CD4-positive, alpha-beta T cell treated with Interleukin-10 for 1 hour (primary cell): ENCODE measurements around the gene KLHL8.
"Not testable (repeated sequence)": the region's sequence is repeated elsewhere in the genome, so short reads cannot be mapped to it uniquely, and the experiment has no call there.

Experiments used
- DNase-seq: peaks from one replicate; pipeline ENCODE4 v3.0.0-alpha.2; 2020

KLHL8 gene

DNA sequence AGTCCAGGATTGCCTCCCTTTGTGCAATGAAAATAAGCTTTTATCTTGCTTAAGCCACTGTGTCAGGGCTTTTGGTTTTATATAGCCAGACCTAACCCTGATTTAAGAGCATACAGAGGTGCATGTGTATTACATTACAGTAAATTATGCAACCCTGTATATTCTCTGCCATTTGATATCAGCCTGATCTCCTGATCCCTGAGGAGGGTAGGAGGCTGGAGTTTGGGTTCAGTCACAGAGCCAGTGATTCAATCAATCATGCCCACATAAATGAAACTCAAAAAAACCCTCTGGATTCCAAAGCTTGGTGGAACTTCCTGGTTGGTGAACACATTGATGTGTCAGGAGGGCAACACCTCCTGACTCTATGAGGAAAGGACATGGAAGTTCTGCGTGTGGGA, 7.3 kb upstream of the KLHL8 start:
- no peak for DNase-seq

DNA sequence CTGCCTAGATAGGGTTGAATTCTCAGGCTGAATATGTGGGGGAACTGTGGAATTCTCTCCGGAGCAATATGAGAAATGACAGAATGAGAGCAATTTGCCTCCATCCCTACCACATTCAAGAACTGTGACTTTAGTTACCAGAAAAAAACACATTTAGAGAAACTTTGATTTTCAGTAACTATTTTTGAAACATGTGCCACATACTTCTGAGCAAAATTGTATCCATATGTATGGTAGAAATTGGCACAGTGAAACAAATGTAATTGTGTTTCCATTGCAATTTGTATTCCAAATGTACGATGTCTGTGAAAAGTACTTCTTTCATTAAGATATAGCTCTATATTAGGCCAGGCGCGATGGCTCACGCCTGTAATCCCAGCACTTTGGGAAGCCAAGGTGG, 5.5 kb upstream of the KLHL8 start:
- DNase-seq: no peak

DNA sequence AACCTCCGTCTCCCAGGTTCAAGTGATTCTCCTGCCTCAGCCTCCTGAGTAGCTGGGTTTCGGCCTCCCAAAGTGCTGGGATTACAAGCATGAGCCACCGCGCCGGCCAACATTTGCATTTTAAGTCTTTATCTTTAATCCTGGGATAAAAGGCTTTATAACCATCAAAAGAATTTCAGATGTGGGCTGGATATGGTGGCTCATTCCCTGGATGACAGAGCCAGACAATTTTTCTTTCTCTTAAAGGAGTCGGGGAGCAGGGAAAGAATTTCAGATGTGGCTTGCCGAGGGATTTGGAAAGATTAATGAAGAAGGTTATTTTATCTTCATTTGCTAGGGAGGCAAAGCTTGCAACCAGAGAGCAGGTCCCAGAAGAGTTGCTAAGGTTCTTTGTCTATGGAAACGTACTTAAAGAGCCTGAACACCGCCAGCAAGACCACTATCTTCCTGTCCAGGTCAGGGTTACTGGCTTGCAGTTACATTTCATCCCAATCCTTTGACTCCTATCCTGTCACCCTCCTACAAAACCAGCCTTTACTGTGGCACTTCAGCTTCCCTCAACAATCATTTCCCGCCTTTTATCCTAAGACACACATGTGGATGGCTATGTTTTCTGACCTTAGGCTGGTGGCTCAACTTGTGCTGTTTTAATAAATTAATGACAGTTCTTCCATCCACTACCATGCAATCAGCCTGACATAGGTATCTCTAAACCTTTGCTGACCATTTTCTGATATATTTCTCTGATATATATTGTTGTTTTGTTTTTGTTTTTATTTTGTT, 3.9 kb upstream of the KLHL8 start:
- no peak for DNase-seq

DNA sequence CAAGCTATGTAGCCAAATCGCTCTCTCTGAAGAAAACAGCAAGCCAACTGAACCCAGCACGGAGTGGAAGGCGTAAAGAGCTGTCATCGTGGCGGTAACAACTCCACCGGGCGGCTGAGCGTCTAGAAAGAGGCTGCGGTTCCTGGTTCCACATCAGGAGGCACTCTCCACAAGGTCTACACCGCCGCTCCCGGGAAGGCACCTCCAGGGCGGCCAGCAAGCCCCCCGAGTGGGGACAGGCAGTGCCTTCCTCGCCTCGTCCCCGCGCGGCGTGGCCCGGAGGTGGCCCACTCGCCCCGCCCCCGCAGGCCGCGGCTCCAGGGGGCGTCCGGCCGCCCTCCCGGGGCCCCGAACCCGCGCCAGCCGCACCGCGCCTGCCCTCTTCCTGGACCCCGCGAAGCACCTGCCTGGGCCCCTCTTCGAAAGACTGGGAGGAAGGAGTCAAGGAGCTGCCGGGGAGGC, 755 bp downstream of the KLHL8 start:
- DNase-seq: peak; percentile 54

DNA sequence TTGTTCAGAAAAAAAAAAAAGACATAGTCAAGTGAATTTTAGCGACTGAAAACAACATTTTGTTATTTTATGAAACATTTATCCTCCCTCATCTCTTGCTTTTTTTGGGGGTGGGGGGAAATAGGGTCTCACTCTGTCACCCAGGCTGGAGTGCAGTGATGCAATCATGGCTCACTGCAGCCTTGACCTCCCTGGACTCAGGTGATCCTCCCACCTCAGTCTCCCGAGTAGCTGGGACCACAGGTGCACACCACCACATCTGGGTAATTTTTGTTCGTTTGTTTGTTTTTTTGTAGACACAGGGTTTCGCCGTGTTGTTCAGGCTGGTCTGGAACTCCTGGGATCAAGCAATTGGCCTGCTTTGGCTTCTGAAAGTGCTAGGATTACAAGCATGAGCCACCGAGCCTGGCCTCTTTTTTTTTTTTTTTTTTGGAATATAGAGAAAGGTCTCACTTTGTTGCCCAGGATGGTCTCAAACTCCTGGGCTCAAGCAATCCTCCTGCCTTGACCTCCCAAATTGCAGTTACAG, 3.1 kb downstream of the KLHL8 start:
- DNase-seq: not testable (repeated sequence)

DNA sequence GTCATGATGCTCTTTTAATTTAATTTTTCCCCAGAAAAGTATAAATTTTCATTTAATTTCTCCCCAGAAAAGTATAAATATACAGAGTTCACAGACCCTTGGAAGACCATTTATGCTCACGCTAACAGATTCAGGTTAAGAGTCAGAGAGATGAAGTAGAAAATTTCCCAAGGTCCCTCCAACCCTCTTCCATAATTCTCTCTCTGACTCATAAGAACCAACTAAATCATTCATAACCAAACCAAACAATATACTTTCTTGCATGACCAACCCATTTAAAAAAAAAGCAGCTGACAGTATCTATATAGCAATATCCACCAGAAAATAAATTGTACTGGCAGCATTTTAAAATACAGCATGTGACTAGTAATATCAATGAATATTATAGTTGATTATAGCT, 3.9 kb downstream of the KLHL8 start:
- no peak for DNase-seq

DNA sequence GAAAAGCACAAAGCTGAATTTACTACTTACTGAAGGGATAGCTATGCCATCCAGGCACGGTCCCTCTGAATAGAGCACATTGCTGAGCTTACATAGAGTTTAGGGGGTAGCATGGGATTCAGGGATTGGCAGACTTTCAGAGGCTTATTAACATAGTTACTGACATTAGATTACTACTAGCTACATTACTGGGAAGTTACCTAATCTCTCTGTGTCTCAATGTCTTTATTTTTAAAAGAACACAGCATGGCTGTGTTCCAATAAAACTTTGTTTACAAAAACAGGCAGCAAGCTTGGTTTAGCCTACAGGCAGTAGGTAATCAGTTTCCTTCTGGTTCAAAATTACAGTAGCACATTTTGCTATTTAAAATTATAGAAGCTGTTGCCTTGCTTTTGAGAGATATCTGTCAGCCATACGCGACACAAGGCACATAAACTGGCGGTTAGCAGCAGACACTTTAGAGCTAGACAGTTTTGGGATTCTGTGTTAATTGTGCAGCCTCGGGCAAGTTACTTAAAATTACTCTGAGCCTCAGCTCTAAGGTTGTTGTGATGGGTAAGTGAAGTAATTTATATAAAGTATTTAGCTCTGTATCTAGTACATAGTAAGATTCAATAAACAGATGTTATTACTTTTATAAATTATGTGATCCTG, 6.9 kb downstream of the KLHL8 start:
- no peak for DNase-seq

DNA sequence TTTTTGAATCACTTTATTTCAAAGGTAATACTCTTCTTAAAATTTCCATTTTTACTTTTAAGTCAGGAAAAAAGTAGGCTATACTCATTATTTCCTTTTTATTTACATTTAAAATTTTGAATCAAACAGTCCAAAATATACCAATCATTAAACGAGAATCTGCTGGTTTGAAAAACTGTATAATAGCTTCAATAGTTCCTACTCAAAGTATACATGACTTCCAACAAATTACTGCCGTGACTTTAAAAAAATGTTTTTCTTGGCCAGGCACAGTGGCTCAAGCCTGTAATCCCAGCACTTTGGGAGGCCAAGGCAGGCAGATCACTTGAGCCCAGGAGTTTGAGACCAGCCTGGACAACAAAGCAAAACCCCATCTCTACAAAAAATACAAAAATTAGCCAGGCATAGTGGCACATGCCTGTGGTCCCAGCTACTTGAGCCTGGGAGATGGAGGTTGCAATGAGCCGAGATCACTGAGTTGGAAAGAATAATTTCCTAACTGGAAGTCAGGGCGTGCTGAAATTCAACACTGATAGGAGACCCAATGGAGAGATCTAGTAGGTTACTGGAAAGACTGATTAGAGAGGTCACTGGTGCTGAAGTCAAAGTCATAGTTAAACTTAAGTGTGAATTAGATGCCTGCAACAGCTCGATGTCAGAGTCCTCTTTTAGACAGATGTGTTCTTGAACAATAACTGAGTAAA, 9.0 kb downstream of the KLHL8 start:
- no peak for DNase-seq

DNA sequence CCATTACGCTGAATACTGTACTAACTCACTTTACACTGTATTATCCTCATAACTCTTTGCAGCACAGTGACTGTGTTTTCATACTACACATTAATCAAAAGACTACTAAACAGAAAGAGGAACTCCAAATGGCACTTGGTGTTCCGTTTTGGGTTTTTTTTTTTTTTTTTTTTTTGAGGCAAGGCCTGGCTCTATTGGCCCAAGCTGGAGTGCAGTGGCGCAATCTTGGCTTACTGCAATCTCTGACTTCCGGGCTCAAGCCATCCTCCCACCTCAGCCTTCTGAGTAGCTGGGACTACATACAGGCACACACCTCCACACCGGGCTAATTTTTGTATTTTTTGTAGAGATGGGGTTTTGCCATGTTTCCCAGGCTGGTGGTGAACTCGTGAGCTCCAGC, 10.7 kb downstream of the KLHL8 start:
- DNase-seq: peak; percentile 16

DNA sequence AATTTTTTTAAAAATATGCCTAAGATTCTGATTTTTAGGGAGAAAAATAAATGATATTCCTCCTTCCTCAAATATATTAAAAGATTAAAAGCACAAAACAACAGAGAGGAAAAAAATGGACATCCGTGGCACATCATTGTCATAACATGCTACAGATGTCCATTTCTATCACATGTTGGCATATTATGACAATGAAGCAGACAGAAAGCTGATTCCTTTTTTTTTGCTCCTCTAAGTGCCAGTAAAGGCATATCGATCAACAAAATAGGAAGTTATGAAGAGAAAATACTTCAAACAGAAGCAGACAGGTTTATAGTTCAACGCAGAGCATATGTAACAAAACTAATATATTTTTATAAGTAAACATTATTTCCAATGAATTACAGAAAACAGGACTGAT, 11.2 kb downstream of the KLHL8 start:
- DNase-seq: no peak

DNA sequence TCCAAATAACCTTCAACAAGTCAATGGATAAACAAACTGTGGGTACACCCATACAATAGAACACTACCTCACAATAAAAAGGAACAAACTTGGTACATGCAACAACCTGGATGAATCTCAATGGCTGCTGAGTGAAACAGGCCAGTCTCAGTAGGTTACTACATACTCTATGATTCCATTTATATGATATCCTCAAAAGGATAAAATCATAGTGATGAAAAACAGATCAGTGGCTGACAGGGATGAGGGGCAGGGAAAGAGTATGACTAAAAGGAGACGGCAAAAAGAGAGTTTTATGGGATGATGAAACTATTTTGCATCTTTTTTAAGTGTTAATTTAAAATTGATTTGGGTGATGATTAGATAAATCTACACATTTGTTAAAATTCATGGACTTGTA, 15.9 kb downstream of the KLHL8 start:
- DNase-seq: no peak

DNA sequence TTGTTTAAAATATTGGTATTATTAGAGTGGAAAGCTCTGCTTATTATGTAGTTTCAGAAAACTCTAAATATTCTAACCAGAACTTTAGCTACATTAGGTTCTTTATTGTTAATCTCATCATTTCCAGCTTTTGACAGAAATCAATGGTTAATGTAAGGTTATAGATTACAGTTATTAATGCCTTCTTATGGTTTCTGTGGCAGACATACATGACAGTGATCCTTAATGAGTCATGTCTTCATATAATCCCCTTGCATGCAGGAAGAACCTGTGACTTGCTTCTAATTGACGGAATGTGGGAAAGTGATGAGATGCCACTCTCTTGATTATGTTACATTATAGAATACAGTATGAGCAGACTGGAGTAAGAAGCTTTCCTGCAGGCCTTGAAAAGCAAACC, 23.5 kb downstream of the KLHL8 start:
- DNase-seq: no peak

DNA sequence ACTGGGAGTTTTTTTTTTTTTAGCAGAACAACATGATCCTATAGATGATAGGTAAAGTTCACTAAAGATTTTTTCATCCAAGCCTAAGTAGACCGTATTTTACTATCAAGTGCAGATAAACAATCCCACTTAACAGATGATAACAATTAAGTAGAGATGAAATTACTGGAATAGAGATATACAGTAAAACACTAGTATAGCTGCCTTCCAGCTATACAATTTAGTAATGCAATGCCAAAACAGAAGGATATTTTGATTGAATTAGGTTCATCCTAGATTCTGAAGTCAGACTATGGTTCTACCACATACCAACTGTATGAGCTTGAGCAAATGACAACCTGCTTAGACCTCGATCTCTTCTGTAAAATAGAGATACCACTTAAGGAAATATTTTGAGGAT, 24.3 kb downstream of the KLHL8 start:
- no peak for DNase-seq

DNA sequence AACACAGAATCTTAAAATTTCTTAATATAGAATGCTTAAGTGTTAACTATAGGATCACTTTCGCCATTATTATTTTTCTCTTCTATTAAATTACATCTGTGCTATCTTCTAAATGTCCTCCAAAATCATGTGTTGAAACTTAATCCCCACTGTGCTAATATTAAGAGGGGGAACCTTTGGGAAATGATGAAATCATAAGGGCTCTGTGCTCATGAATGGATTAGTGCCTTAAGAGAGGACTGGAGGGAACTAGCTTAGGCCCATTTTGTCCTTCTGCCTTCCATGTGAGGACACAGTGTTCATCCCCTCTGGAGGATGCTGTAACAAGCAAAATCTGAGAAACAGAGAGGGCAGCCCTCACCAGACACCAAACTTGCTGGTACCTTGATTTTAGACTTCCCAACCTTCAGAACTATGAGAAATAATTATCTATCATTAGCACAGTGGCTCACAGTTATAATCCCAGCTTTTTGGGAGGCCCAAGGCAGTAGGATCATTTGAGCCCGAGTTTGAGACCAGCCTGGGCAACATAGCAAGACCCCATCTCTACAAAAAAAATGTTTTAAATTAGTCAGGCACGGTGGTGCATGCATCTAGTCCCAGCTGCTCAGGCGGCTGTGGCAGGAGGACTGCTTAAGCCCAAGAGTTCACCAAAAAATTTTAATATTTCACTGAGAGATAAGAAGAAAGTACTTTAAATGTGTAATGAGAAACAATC, 26.3 kb downstream of the KLHL8 start:
- DNase-seq: no peak

DNA sequence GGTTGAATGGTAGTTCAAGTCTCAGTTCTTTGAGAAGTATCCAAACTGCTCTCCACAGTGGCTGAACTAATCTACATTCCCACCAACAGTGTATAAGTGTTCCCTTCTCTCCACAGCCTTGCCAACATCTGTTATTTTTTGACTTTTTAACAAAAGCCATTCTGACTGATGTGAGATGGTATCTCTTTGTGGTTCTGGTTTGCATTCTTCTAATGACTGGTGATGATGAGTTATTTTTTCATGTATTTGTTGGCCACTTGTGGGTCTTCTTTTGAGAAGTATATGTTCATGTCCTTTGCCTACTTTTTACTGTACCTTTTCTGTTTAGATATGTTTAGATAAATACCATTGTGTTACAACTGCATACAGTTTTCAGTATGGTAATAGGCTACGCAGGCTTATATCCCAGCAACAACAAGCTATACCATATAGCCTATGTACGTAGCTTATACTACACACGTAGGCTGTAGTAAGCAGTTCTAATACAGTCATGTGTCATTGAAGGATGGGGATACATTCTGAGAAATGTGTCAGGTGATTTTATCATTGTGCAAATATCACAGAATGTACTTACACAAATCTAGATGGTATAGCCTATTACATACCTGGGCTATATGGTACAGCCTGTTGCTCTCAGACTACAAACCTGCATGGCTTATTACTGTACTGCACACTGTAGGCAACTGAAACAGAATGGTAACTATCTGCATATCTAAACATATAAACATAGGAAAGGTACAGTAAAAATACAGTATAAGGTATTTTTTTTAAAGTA, 28.1 kb downstream of the KLHL8 start:
- DNase-seq: no peak

DNA sequence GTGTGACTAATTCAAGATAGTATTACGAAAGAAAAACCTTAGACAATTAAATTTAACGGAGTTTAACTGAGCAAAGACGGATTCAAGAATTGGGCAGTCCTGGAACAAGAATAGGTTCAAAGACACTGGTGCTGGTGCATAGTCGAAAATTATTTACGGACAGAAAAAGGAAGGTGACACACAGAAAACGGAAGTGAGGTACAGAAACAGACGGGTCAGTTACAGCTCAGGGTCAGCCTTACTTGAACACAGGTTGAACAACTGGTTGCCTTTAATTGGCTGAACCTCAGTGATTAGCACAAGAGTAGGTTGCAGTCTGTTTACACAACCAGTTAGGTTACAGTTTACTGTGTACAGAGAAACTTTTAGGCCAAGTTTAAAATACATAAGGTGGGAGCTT, 31.5 kb downstream of the KLHL8 start:
- DNase-seq: no peak

DNA sequence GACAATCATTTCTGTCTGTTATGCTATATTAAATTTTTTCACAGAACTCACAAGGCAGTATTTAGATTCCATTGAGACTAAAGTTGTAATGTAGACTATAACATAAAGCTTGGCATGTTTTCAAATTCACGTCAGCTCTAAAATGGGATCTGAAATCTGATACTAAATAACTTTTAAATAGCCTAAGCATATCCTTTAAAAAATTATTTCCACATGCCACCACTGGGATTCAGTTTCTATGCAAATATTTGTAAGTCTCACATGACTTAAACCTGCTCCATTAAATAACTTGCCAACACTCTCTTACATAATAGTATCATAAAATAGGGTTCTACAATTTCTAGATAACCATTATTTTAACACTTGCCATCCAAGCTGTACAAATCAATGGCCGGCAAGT, 32.4 kb downstream of the KLHL8 start:
- DNase-seq: no peak

DNA sequence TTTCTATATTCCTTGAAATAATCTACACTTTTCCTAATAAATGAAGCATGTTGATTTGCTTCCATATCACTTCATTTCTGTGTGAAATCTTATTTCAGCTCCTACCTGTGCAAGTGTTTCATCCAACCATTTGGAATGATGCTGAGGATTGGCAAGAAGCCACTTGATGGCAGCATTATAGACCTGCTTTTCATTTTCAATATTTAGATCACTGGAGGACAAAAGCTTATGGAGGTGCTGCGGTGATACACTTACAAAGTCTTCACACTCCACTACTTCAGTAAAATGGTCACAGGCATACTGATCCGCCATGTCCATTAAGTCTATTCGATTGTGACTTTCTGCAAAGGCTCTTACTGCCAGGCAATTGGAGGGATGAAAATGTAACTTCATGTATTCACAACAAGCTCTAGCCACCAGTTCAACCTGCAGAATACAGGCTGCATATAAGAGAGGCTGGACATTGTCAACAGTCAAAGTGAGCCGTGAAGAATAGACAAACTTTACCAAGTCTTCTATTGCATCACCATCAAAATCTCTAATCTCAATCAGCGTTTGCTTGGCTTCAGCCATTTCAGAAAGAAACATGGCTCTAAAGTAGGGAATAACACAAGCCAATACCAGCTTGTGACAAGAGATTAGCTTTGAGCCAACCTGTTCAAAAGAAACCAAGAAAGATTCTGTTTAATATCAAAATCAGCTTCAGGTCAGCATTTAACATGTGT, 35.1 kb downstream of the KLHL8 start:
- no peak for DNase-seq

DNA sequence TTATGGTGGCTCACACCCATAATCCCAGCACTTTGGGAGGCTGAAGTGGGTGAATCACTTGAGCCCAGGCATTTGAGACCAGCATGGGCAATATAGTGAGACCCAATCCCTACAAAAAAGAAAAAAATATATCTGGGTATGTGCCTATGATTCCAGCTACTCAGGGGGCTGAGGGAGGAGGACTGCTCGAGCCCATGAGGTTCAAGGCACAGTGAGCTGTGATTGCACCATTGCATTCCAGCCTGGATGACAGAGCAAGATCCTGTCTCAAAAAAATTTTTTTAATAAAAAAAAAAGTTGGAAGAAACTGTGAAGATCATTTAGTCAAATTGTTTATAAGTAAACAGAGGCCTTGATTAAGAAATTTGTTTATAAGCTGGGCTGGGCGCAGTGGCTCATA, 39.7 kb downstream of the KLHL8 start:
- DNase-seq: no peak

DNA sequence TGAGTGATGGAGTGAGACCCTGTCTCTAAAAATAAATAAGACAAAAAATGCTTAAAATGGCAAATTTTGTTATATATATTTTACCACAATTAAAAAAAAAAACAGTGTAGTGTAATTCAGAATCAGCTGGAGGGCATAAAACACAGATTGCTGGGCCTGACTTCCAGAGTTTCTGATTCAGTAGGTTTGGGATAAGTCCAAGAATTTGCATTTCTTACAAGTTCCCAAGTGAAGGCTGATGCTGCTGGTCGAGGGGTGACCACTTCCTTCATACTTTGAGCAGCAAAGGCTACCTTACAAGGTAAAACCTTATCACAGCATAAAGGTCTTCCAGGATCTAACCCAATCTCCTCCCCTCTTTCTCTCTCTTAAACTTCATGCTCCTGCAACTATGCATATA, 40.7 kb downstream of the KLHL8 start:
- no peak for DNase-seq

DNA sequence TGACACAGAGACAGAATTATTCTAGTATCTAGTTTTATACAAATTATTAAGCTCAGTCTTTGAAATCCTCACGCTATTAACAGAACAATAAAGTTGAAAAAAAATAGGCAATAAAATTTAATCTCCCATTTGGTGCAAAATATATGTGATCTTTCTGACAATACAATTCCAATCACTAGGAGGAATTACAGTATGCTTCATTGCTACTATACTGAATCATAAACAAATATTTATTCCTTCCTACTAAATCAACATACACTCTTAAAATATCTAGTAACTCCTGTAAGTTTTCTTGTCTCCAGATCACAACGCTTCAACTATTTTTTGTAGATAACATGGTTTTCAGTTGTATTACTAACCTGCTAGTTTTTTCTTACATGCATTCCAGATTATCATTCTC, 45.7 kb downstream of the KLHL8 start:
- DNase-seq: no peak

DNA sequence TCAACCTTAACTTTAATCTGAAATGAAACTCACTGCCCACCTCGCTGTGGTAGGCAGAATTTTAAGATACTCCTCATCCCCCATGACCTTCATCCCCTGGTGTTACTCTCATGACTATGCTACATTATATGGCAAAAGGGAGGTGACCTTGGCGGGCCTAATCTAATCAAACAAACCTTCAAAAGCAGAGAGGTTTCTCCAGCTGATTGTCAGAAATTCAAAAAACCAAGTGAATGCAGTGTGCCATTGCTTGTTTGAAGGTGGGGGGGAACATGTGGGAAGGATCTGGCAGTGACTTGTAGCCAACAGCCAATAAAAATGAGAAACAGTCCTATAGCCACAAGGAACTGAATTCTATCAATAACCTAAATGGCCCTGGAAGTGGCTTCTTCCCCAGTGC, 48.5 kb downstream of the KLHL8 start:
- DNase-seq: no peak
